ENCODE data around the gene TNNT3. TPM values are rescaled to one million over a fixed set of nuclear protein-coding genes. Genes with fewer than 3 reads are reported as not detected.
A peak's percentile ranks its signal among the peaks of the same experiment; 100 is the strongest.
"Not testable (repeated sequence)": the region's sequence is repeated elsewhere in the genome, so short reads cannot be mapped to it uniquely, and the experiment has no call there.

The TNNT3 gene
- total and polyA plus RNA-seq, 2 experiments from 2014 or later, result 2.7 to 3.8 TPM

DNA sequence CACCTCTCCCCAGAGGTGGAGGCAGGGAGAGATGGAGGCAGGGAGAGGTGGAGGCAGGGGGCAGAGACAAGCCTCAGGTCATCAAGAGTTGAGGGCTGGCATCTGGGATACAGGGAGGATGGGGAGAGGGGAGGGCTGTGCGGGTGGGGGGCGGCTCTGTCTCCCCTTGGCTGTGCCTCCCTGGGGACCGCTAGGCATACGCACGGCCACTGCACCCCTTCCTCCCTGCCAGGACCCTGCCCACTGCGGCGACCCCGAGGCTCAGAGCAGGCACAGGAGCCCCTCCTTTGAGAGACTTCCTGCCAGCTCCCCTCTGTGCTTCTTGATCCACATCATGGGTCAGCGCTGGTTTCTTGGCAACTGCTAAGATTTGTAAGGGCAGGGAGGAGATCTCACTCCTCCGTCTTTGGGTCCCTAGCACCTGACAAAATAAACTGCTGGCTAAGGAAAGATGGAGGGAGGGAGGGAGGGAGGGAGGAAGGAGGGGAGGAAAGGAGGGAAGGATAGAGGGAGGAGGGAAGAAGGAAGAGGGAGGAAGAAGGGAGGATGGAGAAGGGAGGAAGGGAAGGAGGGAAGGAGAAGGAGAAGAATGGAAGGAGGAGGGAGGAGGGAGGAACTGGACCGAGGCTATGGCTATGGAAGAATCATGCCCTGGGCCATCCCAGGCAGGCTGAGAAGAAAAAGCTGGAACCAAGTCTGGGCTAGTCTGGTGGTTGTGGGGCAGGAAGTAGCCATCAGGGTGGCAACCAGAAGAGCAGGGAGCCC, 46.3 kb upstream of the TNNT3 start:
- no peak overlapping the region for H3K27ac ChIP-seq
- peaks cover 8% of the 10 kb centered on the region for H3K27me3 ChIP-seq
- H3K9me3 ChIP-seq (ENCODE audit: low read depth), result no peaks in the 10 kb centered on the region
- H3K4me1 ChIP-seq (ENCODE audit: low read depth), result no peaks in the 10 kb centered on the region
- DNase-seq (ENCODE audit: low read depth in 1 of 2, low spot score in 1 of 2), result peak in 1 of 2 donors; percentile 63
- no peak overlapping the region for H3K4me3 ChIP-seq
- TF ChIP-seq, protein P1, sequence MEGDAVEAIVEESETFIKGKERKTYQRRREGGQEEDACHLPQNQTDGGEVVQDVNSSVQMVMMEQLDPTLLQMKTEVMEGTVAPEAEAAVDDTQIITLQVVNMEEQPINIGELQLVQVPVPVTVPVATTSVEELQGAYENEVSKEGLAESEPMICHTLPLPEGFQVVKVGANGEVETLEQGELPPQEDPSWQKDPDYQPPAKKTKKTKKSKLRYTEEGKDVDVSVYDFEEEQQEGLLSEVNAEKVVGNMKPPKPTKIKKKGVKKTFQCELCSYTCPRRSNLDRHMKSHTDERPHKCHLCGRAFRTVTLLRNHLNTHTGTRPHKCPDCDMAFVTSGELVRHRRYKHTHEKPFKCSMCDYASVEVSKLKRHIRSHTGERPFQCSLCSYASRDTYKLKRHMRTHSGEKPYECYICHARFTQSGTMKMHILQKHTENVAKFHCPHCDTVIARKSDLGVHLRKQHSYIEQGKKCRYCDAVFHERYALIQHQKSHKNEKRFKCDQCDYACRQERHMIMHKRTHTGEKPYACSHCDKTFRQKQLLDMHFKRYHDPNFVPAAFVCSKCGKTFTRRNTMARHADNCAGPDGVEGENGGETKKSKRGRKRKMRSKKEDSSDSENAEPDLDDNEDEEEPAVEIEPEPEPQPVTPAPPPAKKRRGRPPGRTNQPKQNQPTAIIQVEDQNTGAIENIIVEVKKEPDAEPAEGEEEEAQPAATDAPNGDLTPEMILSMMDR (IDR thresholded peaks at IDR 0.05; ENCODE audit: low read depth, low read length), result no peak
- no peaks in the 10 kb centered on the region for H3K36me3 ChIP-seq

DNA sequence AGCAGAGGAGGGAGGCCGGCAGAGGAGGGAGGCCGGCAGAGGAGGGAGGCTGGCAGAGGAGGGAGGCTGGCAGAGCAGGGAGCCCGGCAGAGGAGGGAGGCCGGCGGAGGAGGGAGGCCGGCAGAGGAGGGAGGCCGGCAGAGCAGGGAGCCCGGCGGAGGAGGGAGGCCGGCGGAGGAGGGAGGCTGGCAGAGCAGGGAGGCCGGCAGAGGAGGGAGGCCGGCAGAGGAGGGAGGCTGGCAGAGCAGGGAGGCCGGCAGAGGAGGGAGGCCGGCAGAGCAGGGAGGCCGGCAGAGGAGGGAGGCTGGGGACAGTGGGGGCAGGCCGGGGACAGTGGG, 45.7 kb upstream of the TNNT3 start:
- H3K27ac ChIP-seq; H3K9me3 ChIP-seq (ENCODE audit: low read depth); H3K4me3 ChIP-seq; DNase-seq (ENCODE audit: low read depth in 1 of 2, low spot score in 1 of 2); H3K4me1 ChIP-seq (ENCODE audit: low read depth); H3K27me3 ChIP-seq; H3K36me3 ChIP-seq: not testable (repeated sequence)

DNA sequence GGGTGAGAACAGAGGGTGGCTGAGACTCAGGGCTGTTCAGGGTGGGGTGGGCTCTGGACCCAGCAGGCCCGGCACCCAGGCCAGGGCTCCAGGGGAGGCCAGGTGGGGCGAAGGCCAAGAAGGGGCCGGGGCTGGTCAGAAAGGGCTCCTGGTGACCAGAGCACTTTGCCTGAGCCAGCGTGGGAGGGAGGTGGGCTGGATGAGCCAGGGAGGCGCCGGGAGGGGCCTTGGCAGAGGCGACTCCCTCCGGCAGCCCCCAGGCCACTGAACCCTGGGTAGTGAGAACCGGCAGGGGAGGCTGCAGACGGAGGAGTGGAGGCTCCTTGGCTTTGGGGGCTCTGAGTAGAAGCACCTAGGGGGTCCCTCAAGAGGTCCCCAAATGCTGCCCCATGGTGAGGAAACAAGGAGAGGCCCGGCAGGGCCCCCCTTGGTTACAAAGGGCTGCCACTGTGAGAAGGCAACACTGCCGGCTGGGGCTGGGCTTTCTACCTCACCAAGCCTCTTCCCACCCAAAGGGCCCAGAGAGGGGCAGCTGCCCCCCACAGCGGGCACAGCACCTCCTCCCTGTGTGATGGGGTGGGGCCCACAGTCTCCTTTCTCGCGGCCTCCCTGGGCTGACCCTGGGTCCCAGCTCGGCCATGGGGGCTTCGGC, 44.9 kb upstream of the TNNT3 start:
- not testable (repeated sequence) for H3K4me1 ChIP-seq (ENCODE audit: low read depth); H3K27me3 ChIP-seq; H3K4me3 ChIP-seq; DNase-seq (ENCODE audit: low read depth in 1 of 2, low spot score in 1 of 2); H3K27ac ChIP-seq; H3K9me3 ChIP-seq (ENCODE audit: low read depth); H3K36me3 ChIP-seq

DNA sequence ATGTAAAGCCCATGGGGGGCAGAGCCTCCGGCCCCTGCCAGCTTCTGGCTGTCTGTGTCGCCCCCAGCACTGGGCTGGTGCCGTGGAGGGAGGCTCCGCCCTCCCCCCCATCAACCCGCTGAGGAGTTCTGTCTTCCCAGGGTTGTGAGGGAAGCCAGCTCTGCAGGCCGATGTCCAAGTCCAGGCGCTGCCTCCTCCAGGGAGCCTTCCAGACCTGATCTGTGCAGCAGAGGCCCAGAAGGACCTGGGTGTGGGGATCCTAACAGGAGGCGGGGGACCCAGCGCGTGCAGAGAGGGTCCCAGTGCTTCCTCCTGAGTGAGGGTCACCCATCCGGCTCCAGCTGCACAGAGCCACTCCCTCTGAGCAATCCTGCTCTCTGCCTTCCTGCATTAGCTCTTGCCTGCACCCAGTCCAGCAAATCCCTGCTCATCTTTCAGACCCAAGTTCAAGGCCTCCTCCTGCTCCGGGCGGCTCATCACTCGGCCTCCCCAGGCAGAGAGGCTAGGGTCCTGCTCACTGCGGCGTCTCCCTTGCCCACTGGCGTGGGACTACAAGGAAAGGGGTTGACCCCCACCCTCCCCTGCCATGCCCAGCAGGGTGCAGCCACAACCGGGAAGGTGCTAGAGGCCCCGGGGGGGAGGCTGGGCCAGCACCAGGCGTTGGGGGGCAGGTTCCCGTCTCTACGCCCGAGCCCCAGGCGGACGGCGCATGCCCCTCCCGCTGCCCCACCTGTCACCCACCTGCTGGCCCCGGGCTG, 44.2 kb upstream of the TNNT3 start:
- Histone ChIP-seq H3K36me3 (no peaks in the 10 kb centered on the region), H3K9me3 (ENCODE audit: low read depth) (no peaks in the 10 kb centered on the region), H3K27me3 (peaks cover 2% of the 10 kb centered on the region), H3K4me1 (ENCODE audit: low read depth) (no peaks in the 10 kb centered on the region), H3K4me3 (no peak overlapping the region), H3K27ac (no peak overlapping the region)
- TF ChIP-seq, protein P1 (IDR thresholded peaks at IDR 0.05; ENCODE audit: low read depth, low read length), result no peak
- no peak for DNase-seq (ENCODE audit: low read depth in 1 of 2, low spot score in 1 of 2)

DNA sequence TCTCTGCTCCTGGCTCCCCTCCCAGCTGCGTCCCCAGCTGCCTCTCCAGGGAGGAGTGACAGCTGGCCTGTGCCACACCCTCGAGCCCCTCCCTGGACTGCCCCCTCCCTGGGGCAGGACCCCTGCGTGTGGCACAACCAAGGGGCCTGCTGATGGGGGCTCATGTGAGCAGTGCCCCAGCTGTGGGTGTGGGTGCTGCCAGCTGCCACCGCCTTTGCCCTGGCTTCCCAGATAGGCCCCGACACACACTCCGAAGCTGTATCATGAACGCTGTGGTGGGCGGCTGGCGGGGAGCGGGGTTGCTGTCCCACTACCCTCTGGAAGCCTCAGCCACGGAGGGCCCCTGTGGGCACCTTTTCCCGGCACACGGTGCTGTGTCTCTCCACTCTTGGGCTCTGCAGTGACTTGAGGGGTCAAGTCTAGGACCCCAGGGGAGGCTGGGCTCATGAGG, 43.6 kb upstream of the TNNT3 start:
- H3K9me3 ChIP-seq (ENCODE audit: low read depth); H3K4me3 ChIP-seq; H3K27ac ChIP-seq; H3K4me1 ChIP-seq (ENCODE audit: low read depth); H3K27me3 ChIP-seq; DNase-seq (ENCODE audit: low read depth in 1 of 2, low spot score in 1 of 2); H3K36me3 ChIP-seq: not testable (repeated sequence)

DNA sequence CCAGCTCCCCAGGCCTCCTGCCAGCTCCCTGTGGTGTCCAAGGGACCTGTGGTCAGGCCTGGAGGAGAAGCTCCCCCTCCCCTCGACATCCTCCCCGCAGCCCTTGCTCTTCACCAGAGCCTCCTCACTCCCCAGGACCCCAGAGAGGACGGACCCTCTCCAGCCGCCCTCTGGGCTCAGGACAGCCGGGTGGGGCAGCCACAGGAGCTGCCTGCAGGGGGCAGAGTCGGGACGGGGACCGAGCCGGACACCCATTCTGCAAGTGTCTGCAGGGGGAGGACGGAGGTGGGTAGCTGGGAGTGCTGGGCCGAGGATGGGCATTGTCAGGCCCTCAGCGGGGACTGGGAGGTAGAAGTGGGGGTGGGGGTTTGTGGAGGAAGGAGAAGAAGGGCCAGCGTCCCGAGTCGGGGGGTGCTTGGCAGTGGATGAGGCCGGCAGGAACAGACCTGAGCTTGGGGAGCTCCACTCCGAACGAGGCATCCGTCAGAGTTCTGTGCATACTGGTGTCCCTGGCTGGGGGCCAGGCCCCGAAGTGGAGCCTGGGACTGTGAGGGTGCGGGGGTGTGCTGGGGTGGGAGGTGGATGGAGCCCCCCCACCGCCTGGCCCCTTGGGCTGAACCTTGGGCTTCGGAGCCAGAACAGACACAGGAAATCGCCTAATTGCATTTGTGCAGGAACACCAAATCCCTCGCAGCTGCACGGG, 43.0 kb upstream of the TNNT3 start:
- Histone ChIP-seq H3K27ac (no peak overlapping the region), H3K27me3 (no peaks in the 10 kb centered on the region), H3K4me3 (no peak overlapping the region), H3K4me1 (ENCODE audit: low read depth) (no peaks in the 10 kb centered on the region), H3K9me3 (ENCODE audit: low read depth) (no peaks in the 10 kb centered on the region), H3K36me3 (no peaks in the 10 kb centered on the region)
- DNase-seq (ENCODE audit: low read depth in 1 of 2, low spot score in 1 of 2), result peak; percentile 32 to 81
- TF ChIP-seq, protein P1 (IDR thresholded peaks at IDR 0.05; ENCODE audit: low read depth, low read length), result peak; percentile 80
